ENCODE results near the gene ESAM.

ESAM gene

GRCh38 chr11:124727474-124727873 is 34.6 kb downstream of the ESAM start:
- no peak for DNase-seq

GRCh38 chr11:124725719-124726105 is 36.4 kb downstream of the ESAM start:
- peak; percentile 23 for DNase-seq

- peak; percentile 41 for DNase-seq
These were observed 36.9 kb downstream of the ESAM start for GRCh38 chr11:124724979-124725718.

- no peak for DNase-seq
These were observed 39.9 kb downstream of the ESAM start for GRCh38 chr11:124722176-124722575.

- no peak for DNase-seq
These were observed 42.6 kb downstream of the ESAM start for GRCh38 chr11:124719534-124719933.

GRCh38 chr11:124718801-124719200 is 43.3 kb downstream of the ESAM start:
- no peak for DNase-seq

- peak; percentile 77 for DNase-seq
These were observed 44.1 kb downstream of the ESAM start for GRCh38 chr11:124717786-124718651.

GRCh38 chr11:124717421-124717785 is 44.7 kb downstream of the ESAM start:
- peak; percentile 13 for DNase-seq

GRCh38 chr11:124716591-124716990 is 45.5 kb downstream of the ESAM start:
- no peak for DNase-seq

GRCh38 chr11:124712392-124712791 is 49.7 kb downstream of the ESAM start:
- DNase-seq, result no peak

GRCh38 chr11:124707829-124708228 is 54.3 kb downstream of the ESAM start:
- DNase-seq, result no peak

Data from retina (tissue), 1 donor.